ENCODE results near the gene ATXN1. TPM values are rescaled to one million over a fixed set of nuclear protein-coding genes. Genes with fewer than 3 reads are reported as not detected.
"Not testable (repeated sequence)": the region's sequence is repeated elsewhere in the genome, so short reads cannot be mapped to it uniquely, and the experiment has no call there.

Gene ATXN1
- polyA plus RNA-seq, 12 donors = 13.3 to 51.7 (median 17.6) TPM

- DNase-seq = no peak
These were observed 482.5 kb downstream of the ATXN1 start for GRCh38 chr6:16278750-16279149.

GRCh38 chr6:16278048-16278724, 483.1 kb downstream of the ATXN1 start:
- DNase-seq = no peak

- DNase-seq = no peak
These were observed 483.9 kb downstream of the ATXN1 start for GRCh38 chr6:16277101-16277981.

- DNase-seq = no peak
These were observed 486.2 kb downstream of the ATXN1 start for GRCh38 chr6:16274885-16275589.

GRCh38 chr6:16274483-16274882, 486.8 kb downstream of the ATXN1 start:
- DNase-seq = no peak

GRCh38 chr6:16273256-16273655, 488.0 kb downstream of the ATXN1 start:
- DNase-seq = no peak

- DNase-seq = no peak
These were observed 489.1 kb downstream of the ATXN1 start for GRCh38 chr6:16272201-16272600.

- DNase-seq = no peak
These were observed 489.8 kb downstream of the ATXN1 start for GRCh38 chr6:16271428-16271827.

GRCh38 chr6:16270178-16270794, 491.0 kb downstream of the ATXN1 start:
- DNase-seq = no peak

GRCh38 chr6:16269442-16270070, 491.7 kb downstream of the ATXN1 start:
- not testable (repeated sequence) for DNase-seq

GRCh38 chr6:16267428-16268263, 493.6 kb downstream of the ATXN1 start:
- DNase-seq = no peak

GRCh38 chr6:16265351-16266341, 495.6 kb downstream of the ATXN1 start:
- no peak for DNase-seq

- DNase-seq = no peak
These were observed 496.5 kb downstream of the ATXN1 start for GRCh38 chr6:16264785-16265184.

- not testable (repeated sequence) for DNase-seq
These were observed 497.7 kb downstream of the ATXN1 start for GRCh38 chr6:16263464-16264099.

- not testable (repeated sequence) for DNase-seq
These were observed 498.5 kb downstream of the ATXN1 start for GRCh38 chr6:16262773-16263172.

GRCh38 chr6:16260602-16261001, 500.7 kb downstream of the ATXN1 start:
- not testable (repeated sequence) for DNase-seq

GRCh38 chr6:16259604-16260003, 501.7 kb downstream of the ATXN1 start:
- not testable (repeated sequence) for DNase-seq

GRCh38 chr6:16258709-16259075, 502.6 kb downstream of the ATXN1 start:
- no peak for DNase-seq
